HL-60 (cell line): ENCODE results near the gene GRK6.

Experiments used
- CTCF ChIP-seq: IDR thresholded peaks from one replicate; pipeline ENCODE4 v1.5.1; 2011; ENCODE audit warnings: low read length, control low read depth, inconsistent platforms; ENCODE audit not compliant: insufficient read depth
- REST ChIP-seq: IDR thresholded peaks from 2 replicates; pipeline ENCODE4 v1.6.1; 2012; ENCODE audit warnings: low read depth; ENCODE audit not compliant: insufficient replicate concordance
- SPI1 ChIP-seq: IDR thresholded peaks from 2 replicates; pipeline ENCODE4 v1.6.1; 2012; ENCODE audit warnings: low read depth, mild to moderate bottlenecking, borderline replicate concordance

GRCh38 chr5:177432143-177432838 is 5.8 kb downstream of the GRK6 start:
- no peak for TF ChIP-seq CTCF
- TF ChIP-seq SPI1: no peak
- no peak for TF ChIP-seq REST
